Ascending aorta (tissue), 2 donors: ENCODE measurements around the gene MCM5. TPM values are rescaled to one million over a fixed set of nuclear protein-coding genes. Genes with fewer than 3 reads are reported as not detected.

ENCODE experiments used
- DNase-seq, 2 donors: peaks; one replicate each; pipeline ENCODE4 v3.0.0-alpha.2; 2019; ENCODE audit warnings: low spot score in 2 of 2
- H3K27ac ChIP-seq, 2 donors: fragments of 200-600 bp; sonication (generic); one replicate each; pipeline ENCODE4 v1.5.1; 2016 to 2017; ENCODE audit warnings: mild to moderate bottlenecking in 1 of 2
- H3K27me3 ChIP-seq: fragments of 200-600 bp; sonication (generic); one replicate; pipeline ENCODE4 v1.5.1; 2017
- H3K36me3 ChIP-seq, 2 donors: fragments of 200-600 bp; sonication (generic); one replicate each; pipeline ENCODE4 v1.5.1; 2016
- H3K4me1 ChIP-seq, 2 donors: fragments of 200-600 bp; sonication (generic); one replicate each; pipeline ENCODE4 v1.5.1; 2016 to 2017; ENCODE audit warnings: mild to moderate bottlenecking in 1 of 2
- H3K4me3 ChIP-seq, 2 donors: fragments of 200-600 bp; sonication (generic); one replicate each; pipeline ENCODE4 v1.5.1; 2016 to 2017; ENCODE audit warnings: mild to moderate bottlenecking in 1 of 2
- H3K9me3 ChIP-seq, 2 donors: fragments of 200-600 bp; sonication (generic); one replicate each; pipeline ENCODE4 v1.5.1; 2016
- CTCF ChIP-seq, 3 experiments: fragments of 200-600 bp in 2 of 3; fragments of 450-650 bp in 1 of 3; sonication (generic) in 2 of 3; IDR thresholded peaks; one replicate each; pipeline ENCODE4 v1.5.1; 2016 to 2019; ENCODE audit warnings: antibody characterized with exemption in 3 of 3, mild to moderate bottlenecking in 1 of 3, moderate library complexity in 1 of 3
- intact Hi-C: fragments of 100-400 bp; cut with DNase I; formaldehyde crosslinking; loops from one replicate; pipeline ENCODE4 v1.15.1; 2023
- total RNA-seq: library from RNA; depleted of rRNA; stranded (reverse); fragments of >200 nt; gene quantifications from one replicate; pipeline ENCODE4 v1.1.0, GENCODE V29; 2016

Gene MCM5
- total RNA-seq, 1 donor from 2014 or later, result 31.1 TPM

GRCh38 chr22:35424081-35424480, 24.1 kb downstream of the MCM5 start:
- intact Hi-C loops, result no loop called here
- H3K27me3 ChIP-seq, result no peaks in the 10 kb centered on the region
- no peak overlapping the region for H3K27ac ChIP-seq
- no peaks in the 10 kb centered on the region for H3K9me3 ChIP-seq
- H3K4me3 ChIP-seq, result no peak overlapping the region
- no peak for TF ChIP-seq CTCF (IDR thresholded peaks at IDR 0.05)
- peaks cover 37 to 58% of the 10 kb centered on the region in 2 donors for H3K36me3 ChIP-seq
- no peak for DNase-seq
- no peaks in the 10 kb centered on the region for H3K4me1 ChIP-seq

GRCh38 chr22:35424761-35425160, 24.8 kb downstream of the MCM5 start:
- Histone ChIP-seq H3K27ac (no peak overlapping the region), H3K9me3 (no peaks in the 10 kb centered on the region), H3K36me3 (peaks cover 37 to 51% of the 10 kb centered on the region in 2 donors), H3K4me1 (no peaks in the 10 kb centered on the region), H3K4me3 (no peak overlapping the region), H3K27me3 (no peaks in the 10 kb centered on the region)
- intact Hi-C loops, result no loop called here
- DNase-seq, result no peak
- TF ChIP-seq CTCF (IDR thresholded peaks at IDR 0.05), result no peak

- intact Hi-C loops, result no loop called here
- Histone ChIP-seq H3K9me3 (no peaks in the 10 kb centered on the region), H3K27ac (no peak overlapping the region), H3K4me1 (peaks cover 0 to 2% of the 10 kb centered on the region in 2 donors), H3K27me3 (no peaks in the 10 kb centered on the region), H3K36me3 (peaks cover 32 to 43% of the 10 kb centered on the region in 2 donors), H3K4me3 (no peak overlapping the region)
- no peak for TF ChIP-seq CTCF (IDR thresholded peaks at IDR 0.05)
- DNase-seq, result no peak
Observed at GRCh38 chr22:35425546-35425945, 25.6 kb downstream of the MCM5 start.

GRCh38 chr22:35425971-35426800, 26.2 kb downstream of the MCM5 start:
- peaks cover 26 to 38% of the 10 kb centered on the region in 2 donors for H3K36me3 ChIP-seq
- DNase-seq, result no peak
- H3K27me3 ChIP-seq, result no peaks in the 10 kb centered on the region
- intact Hi-C loops, result no loop called here
- no peak overlapping the region for H3K4me3 ChIP-seq
- TF ChIP-seq CTCF (IDR thresholded peaks at IDR 0.05), result no peak
- H3K9me3 ChIP-seq, result no peaks in the 10 kb centered on the region
- H3K4me1 ChIP-seq, result peaks cover 0 to 5% of the 10 kb centered on the region in 2 donors
- no peak overlapping the region for H3K27ac ChIP-seq

- Histone ChIP-seq H3K27ac (no peak overlapping the region), H3K27me3 (no peaks in the 10 kb centered on the region), H3K4me3 (no peak overlapping the region), H3K9me3 (no peaks in the 10 kb centered on the region), H3K4me1 (peaks cover 0 to 7% of the 10 kb centered on the region in 2 donors), H3K36me3 (peaks cover 22 to 32% of the 10 kb centered on the region in 2 donors)
- no peak for TF ChIP-seq CTCF (IDR thresholded peaks at IDR 0.05)
- DNase-seq, result no peak
- intact Hi-C loops, result no loop called here
Observed at GRCh38 chr22:35426801-35427140, 26.8 kb downstream of the MCM5 start.
